GM18502 (cell line): ENCODE data around the gene APOB.

Source experiments
- ATAC-seq: cut with Tn5 transposase; IDR thresholded peaks from one replicate; pipeline ENCODE4 v1.9.1; 2021; ENCODE audit warnings: mild to moderate bottlenecking; ENCODE audit not compliant: unreplicated experiment, poor library complexity

The APOB gene, protein sequence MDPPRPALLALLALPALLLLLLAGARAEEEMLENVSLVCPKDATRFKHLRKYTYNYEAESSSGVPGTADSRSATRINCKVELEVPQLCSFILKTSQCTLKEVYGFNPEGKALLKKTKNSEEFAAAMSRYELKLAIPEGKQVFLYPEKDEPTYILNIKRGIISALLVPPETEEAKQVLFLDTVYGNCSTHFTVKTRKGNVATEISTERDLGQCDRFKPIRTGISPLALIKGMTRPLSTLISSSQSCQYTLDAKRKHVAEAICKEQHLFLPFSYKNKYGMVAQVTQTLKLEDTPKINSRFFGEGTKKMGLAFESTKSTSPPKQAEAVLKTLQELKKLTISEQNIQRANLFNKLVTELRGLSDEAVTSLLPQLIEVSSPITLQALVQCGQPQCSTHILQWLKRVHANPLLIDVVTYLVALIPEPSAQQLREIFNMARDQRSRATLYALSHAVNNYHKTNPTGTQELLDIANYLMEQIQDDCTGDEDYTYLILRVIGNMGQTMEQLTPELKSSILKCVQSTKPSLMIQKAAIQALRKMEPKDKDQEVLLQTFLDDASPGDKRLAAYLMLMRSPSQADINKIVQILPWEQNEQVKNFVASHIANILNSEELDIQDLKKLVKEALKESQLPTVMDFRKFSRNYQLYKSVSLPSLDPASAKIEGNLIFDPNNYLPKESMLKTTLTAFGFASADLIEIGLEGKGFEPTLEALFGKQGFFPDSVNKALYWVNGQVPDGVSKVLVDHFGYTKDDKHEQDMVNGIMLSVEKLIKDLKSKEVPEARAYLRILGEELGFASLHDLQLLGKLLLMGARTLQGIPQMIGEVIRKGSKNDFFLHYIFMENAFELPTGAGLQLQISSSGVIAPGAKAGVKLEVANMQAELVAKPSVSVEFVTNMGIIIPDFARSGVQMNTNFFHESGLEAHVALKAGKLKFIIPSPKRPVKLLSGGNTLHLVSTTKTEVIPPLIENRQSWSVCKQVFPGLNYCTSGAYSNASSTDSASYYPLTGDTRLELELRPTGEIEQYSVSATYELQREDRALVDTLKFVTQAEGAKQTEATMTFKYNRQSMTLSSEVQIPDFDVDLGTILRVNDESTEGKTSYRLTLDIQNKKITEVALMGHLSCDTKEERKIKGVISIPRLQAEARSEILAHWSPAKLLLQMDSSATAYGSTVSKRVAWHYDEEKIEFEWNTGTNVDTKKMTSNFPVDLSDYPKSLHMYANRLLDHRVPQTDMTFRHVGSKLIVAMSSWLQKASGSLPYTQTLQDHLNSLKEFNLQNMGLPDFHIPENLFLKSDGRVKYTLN (N-terminal part only)

DNA sequence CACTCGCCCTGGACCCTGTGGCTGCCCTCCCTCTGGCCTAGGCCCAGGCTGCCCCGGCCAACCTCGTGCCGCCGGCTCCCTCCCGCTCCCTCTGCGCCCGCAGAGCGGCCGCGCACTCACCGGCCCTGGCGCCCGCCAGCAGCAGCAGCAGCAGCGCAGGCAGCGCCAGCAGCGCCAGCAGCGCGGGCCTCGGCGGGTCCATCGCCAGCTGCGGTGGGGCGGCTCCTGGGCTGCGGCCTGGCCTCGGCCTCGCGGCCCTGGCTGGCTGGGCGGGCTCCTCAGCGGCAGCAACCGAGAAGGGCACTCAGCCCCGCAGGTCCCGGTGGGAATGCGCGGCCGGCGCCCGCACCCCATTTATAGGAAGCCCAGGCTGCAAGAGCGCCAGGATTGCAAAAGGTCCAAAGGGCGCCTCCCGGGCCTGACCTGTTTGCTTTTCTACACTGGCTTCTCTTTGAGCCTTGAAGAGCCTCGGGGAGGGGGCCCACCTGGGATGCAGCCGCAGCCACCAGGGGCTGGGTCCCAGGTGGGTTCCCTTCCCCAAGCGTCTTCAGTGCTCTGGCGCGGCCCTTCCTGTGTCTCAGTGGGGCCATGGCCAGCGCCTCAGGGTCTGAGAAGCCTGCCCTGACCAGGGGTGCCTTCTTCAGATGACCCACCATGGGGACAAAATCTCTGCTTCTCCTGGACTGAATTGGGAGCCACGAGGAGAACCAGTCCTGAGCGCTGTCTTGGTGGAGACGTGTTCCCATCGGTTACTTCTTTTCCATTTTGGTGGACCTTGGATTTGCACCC is at the start of gene APOB:
TSS of gene APOB (minus strand) at position 330 of the 789 bp plus-strand sequence. CDS start at position 202, 128 bp downstream.
- ATAC-seq, result no peak

DNA sequence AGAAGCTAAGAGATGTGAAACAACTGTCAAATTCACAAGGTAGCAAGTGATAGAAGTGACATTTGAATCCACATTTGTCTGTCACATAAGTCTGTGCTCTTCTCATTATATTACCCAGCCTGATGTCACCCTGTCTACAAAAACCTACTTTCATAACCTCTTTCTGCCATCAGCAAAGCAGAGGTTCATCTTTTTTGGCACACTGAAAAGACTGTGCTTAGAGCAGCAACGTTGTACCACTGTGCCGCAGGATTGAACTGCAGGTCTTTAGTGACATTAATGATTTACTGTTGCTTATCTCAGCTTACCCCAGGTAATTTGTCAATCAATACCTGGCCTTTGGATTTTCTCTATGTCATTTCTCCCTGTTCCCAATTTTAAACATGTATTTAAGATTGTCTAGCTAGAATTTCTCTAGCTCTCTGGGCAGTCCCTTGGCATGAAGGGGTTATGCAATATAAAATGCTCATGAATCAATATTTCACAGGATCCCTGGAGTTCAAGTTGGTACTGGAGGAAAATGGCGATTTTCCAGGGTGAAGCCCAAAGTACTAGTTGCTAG is 48.5 kb upstream of the APOB start:
- no peak for ATAC-seq

DNA sequence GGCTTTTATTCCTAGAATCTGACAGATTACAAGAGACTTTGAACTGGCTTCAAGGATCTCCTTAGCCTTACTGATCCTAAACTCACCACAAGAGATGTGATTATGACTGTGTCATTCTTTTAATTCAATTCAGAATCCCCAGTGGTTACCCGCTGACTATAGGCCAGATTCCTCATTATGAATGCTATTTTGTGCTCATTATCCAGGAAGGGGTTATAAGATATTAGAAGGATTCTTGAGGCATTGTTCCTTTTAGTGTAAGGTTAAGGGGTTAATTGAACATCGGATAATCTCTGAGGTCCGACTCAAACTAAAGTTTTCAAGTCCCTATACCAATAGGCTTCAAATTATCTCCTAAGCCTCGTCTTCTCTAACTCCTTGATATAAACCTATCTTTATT is 40.5 kb upstream of the APOB start:
- no peak for ATAC-seq

- ATAC-seq, result no peak
Observed at GRCh38 chr2:21083482-21083881, 39.6 kb upstream of the APOB start.

- ATAC-seq, result no peak
Observed at GRCh38 chr2:21078296-21078695, 34.4 kb upstream of the APOB start.

- ATAC-seq, result no peak
Observed at GRCh38 chr2:21072477-21073242, 28.8 kb upstream of the APOB start.

DNA sequence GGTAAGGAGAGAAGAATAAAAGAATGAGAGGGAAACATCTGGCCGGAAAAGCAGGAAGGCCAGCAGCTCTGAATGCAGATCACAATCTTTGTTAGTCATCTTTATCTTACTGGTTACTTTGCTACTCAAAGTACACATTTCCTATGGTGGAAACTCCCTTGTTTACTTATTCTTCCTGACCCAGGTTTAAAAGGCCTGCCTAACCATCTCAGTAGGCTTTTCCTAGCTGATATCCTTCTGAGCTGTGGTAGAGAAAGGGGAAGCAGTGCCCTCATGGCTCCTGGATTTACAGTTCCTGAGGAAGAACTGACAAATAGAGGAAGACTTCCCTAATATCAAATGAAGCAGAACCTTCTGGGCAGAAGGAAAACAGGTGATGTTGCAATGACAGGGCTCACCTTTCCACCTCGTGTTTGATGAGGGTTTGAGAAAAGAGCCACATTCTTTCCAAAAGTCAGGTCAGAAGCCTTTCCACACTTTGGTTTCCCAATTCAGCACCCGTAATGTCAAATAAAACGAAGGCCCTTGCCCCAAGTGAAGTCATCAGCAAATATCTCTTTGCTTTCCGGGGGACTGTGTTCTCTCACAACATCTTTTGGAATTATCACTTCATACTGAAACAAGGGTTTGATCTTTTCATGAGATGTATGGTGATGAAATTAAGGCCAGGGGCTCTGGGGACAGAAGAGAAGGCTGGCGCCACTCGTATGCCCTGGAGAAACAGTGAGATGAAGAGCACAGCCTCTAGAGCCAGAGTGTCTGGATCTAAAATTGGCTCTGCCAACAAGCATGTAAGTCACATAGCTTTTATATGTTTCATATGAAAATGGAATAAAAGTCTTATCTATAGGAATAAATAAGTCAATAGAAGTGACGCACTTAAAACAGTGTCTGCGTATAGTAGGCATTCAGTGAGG is 26.7 kb upstream of the APOB start:
- no peak for ATAC-seq

DNA sequence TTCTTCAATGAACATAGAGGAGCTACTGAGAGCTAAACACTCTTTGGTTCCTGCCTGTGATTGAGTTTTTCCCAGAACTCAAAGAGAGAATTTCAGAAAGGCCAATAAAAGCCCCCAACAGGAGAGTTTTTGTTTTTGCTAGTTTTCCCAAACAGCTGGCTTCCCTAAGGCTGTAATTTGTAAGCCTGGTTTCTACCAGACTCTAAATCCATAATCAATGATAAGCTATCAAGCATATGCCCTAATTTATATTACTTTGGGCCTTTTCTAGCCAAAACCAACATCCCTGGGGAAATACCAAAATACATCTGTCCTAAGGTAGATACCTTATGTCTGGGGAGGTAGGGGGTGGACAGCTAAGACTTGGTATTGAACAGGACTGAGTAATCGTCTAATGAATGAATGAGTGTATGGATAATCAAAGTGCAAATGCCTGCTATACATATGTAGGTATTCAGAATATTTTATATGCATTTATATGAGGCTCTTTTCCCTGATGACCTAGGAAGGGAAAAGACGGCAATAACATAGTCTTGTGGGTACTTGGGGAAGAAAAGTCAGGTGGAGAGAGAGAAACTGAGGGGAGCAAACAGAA is 26.0 kb upstream of the APOB start:
- no peak for ATAC-seq

- ATAC-seq, result no peak
Observed at GRCh38 chr2:21067859-21068537, 24.1 kb upstream of the APOB start.

- ATAC-seq, result no peak
Observed at GRCh38 chr2:21067125-21067524, 23.3 kb upstream of the APOB start.

DNA sequence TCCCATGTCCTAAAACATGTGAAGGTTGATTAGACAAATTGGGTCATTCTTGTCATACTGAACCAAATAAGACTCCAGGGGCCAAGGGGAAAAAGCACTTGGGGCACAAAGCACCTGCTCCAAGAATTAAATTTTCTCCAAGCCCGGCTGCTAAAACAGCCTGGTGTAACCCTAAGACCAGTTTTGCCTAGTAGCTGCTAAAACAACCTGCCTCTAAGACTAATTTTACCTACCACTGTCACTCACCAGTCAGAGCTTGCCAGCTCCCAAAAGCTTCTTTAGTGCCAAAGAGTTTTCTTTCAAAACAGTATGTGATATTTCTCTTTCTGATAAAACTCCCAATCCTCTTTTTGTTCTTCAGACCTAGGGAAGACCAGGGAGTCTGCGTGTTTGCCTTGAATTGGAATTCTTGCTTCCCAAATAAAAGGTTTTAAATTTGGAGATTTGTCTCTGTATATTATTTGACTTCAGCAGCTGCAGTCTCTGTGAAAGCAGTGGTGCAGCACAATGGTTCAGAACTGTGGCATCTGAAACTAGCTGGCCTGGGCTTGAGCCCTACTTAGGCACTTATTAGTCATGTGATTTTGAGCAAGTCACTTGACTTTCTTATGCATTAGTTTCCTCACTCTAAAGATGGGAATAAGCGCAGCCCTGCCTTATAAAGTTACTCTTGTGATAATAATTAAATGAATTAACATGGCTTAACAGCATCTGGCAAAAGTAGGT is 16.2 kb upstream of the APOB start:
- no peak for ATAC-seq

GRCh38 chr2:21057097-21057496 is 13.2 kb upstream of the APOB start:
- no peak for ATAC-seq

DNA sequence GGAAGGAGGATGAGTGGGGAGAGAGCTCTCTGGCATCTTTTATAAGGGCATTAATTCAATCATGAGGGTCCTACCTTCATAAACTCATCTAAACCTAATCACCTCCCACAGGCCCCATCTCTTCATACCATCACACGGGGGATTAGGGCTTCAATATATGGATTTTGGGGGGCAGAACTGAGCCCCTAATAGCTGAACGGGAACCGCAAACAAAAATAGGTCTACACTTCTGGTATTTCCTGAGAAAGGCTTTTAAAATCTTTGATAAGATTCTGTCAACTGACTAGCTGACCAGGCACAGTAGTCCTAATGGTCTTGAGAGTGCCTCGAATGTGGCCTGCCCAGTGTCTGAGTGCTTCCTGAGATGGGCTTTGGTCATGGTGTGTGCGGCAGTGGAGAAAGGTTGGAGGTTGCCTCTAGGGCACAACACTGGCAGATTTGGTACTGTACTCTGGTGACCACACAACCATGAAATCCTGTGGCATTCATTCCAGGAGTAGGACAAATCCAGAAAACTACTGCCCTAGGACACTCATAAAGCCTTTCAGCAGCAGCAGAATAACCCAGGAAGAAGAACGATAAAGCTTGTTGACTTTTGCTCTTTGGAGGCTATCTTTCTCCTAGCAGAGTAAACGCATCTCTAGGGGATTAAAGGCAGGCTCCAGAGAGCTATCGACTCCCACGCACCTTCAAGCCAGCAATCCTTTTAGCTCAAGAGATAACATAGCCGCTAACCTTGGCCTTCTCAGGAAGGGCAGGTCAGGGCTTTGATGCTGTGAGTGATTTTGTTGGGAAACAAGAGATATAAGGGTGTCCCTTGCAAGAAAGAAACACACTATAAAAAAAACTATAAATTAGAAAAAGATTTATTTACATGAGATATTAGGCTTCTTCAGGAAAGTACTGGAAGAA is 12.3 kb upstream of the APOB start:
- no peak for ATAC-seq

DNA sequence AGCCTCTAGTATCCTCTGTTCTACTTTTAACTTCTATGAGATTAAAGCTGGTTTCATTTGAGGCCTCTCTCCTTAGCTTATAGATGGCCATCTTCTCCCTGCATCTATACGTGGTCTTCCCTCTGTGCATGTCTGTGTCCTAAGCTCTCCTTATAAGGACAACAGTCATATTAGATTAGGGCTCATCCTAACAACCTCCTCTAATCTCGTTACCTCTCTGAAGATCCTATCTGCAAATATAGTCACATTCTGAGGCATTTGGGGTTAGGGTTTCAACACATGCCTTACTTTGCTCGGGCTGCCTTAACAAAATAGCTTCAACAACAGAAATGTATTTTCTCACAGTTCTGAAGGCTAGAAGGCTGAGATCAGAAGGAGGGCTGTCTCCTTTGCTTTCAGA is 11.6 kb upstream of the APOB start:
- no peak for ATAC-seq

DNA sequence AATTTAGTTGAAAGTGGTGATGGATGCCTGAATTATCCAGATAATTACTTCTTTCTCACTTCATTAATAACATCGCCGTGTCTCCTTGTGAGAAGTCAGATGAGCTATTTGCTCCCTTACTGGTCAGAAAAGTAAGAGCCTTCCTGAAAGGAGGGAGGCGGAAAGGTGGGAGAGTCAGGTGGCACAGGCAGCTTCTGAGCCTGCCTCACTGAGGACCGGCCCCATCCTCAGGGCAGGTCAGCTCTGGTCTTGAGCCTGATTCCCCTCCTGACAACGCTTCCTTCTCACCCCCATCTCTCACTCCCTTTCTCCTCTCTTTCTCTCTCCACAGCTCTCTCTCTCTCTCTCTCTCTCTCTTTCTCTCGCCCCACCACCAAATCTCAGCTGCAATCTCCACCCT is 10.1 kb upstream of the APOB start:
- no peak for ATAC-seq
